Lower leg skin (tissue), 3 donors: Measurements from ENCODE around the gene C12orf75.

Experiments
- POLR2A ChIP-seq, 2 donors: fragments of 450-650 bp; IDR thresholded peaks; one replicate each; pipeline ENCODE4 v1.6.1; 2016 to 2017; ENCODE audit warnings: antibody characterized with exemption in 2 of 2, mild to moderate bottlenecking in 1 of 2, moderate library complexity in 1 of 2
- TF ChIP-seq, protein P1 (sequence below), 3 donors: fragments of 450-650 bp; IDR thresholded peaks; one replicate each; pipeline ENCODE4 v1.5.1; 2016; ENCODE audit warnings: antibody characterized with exemption in 3 of 3, mild to moderate bottlenecking in 3 of 3, moderate library complexity in 2 of 3

DNA sequence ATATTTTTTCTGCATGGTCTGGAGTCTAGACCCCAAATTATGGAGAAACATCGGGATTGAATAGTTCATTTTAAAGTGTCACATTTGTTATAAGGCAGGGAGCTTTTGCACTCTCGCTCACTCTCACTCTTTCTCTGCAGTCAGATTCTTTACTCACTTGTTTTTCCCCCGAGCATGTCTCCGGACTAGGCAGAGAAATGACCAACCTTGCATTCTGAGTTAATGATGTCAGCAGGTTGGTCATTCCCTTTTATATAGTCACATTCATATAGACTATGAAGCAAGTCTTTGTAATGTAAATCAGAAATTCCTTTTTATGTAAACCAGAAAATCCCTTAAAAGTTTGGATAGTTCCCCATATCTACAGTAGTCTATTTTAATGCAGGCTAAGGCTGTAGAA lies 4.1 kb downstream of the C12orf75 start:
- TF ChIP-seq, protein P1, sequence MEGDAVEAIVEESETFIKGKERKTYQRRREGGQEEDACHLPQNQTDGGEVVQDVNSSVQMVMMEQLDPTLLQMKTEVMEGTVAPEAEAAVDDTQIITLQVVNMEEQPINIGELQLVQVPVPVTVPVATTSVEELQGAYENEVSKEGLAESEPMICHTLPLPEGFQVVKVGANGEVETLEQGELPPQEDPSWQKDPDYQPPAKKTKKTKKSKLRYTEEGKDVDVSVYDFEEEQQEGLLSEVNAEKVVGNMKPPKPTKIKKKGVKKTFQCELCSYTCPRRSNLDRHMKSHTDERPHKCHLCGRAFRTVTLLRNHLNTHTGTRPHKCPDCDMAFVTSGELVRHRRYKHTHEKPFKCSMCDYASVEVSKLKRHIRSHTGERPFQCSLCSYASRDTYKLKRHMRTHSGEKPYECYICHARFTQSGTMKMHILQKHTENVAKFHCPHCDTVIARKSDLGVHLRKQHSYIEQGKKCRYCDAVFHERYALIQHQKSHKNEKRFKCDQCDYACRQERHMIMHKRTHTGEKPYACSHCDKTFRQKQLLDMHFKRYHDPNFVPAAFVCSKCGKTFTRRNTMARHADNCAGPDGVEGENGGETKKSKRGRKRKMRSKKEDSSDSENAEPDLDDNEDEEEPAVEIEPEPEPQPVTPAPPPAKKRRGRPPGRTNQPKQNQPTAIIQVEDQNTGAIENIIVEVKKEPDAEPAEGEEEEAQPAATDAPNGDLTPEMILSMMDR (IDR thresholded peaks at IDR 0.05), result no peak
- no peak for TF ChIP-seq POLR2A (IDR thresholded peaks at IDR 0.05)
